ENCODE results near the gene GAP43. TPM values are rescaled to one million over a fixed set of nuclear protein-coding genes. Genes with fewer than 3 reads are reported as not detected.

GAP43 gene
- total and polyA plus RNA-seq, 2 of the 4 experiments (the other 2 are of a cell fraction): 0.36 to 0.51 TPM

GRCh38 chr3:115671761-115672455 is 48.6 kb downstream of the GAP43 start:
- no peak overlapping the region for H4K8ac ChIP-seq (ENCODE audit: low read depth in 2 of 2, low read length in 2 of 2)
- in situ Hi-C loops (cut with MboI; ENCODE audit: low sequenced_read_pairs): no loop called here
- H2BK20ac ChIP-seq (ENCODE audit: low read depth, low read length): no peak overlapping the region
- H3K4ac ChIP-seq (ENCODE audit: low read depth, low read length): no peak overlapping the region
- no peak for ATAC-seq (ENCODE audit: low read depth)
- no peak for DNase-seq
- no peak overlapping the region for H3K18ac ChIP-seq (ENCODE audit: low read depth, low read length)
- POLR2A ChIA-PET (ENCODE audit: unreplicated experiment): no interaction called here
- no peak overlapping the region for H2BK120ac ChIP-seq (ENCODE audit: low read depth, low read length)
- 100% methylated on average over 1 of the region's 5 CpGs; no CpG with 5 or more reads in 1 of the 2 experiments for WGBS, 2 experiments (ENCODE audit: extremely low coverage in 2 of 2, insufficient read length in 1 of 2)
- H3K9ac ChIP-seq (ENCODE audit: low read depth, low read length): no peak overlapping the region
- H2AFZ ChIP-seq (replicated peaks; ENCODE audit: low read length, poor library complexity): no peak overlapping the region
- H3K23ac ChIP-seq (ENCODE audit: low read depth, low read length): no peak overlapping the region
- no TSS peak for BruUV-seq (replicated peaks)
- dilution Hi-C loops (cut with HindIII; ENCODE audit: low sequenced_read_pairs, unreplicated experiment): no loop called here
- no peaks in the 10 kb centered on the region for H3K9me3 ChIP-seq (ENCODE audit: control insufficient read depth, insufficient read depth, low read length)
- H3K4me3 ChIP-seq (ENCODE audit: insufficient read depth, low read depth, low read length): peak overlapping the region; percentile 14; the same call in 1 of the 2 replicates
- H4K91ac ChIP-seq (ENCODE audit: insufficient read depth, low read depth, low read length): no peak overlapping the region
- H3K9me1 ChIP-seq (ENCODE audit: insufficient read depth, low read length): no peaks in the 10 kb centered on the region
- no peak overlapping the region for H3K27ac ChIP-seq (ENCODE audit: insufficient read depth, low read length)
- H3K4me1 ChIP-seq (ENCODE audit: control insufficient read depth, insufficient read depth, low read length): no peaks in the 10 kb centered on the region
- H3K79me1 ChIP-seq (ENCODE audit: low read depth in 1 of 2, low read length in 2 of 2): no peaks in the 10 kb centered on the region
- H4K20me1 ChIP-seq (ENCODE audit: insufficient read depth, low read length): no peaks in the 10 kb centered on the region
- H3K56ac ChIP-seq (ENCODE audit: extremely low read depth, insufficient read depth, low read length): no peak overlapping the region
- H3K4me2 ChIP-seq (ENCODE audit: low read depth, low read length): peak overlapping the region; percentile 90
- H2AK9ac ChIP-seq (replicated peaks; ENCODE audit: low read depth, low read length, poor library complexity): no peak overlapping the region
- no peak overlapping the region for H4K5ac ChIP-seq (ENCODE audit: low read depth, low read length)
- intact Hi-C loops (cut with micrococcal nuclease): no loop called here
- CTCF ChIA-PET: interaction anchor here (1.5 to 1.7 kb wide), 2 partner anchors 18 to 21 kb away, joined by 3 read pairs; no protein-coding TSS in a partner anchor
- peaks cover 10% of the 10 kb centered on the region for H3K27me3 ChIP-seq (ENCODE audit: control insufficient read depth, insufficient read depth, low read length)
- no peak overlapping the region for H3K14ac ChIP-seq (replicated peaks; ENCODE audit: low read depth, low read length)
- no peaks in the 10 kb centered on the region for H3K36me3 ChIP-seq (ENCODE audit: control insufficient read depth, insufficient read depth, low read length)
- H2BK15ac ChIP-seq (ENCODE audit: low read depth, low read length): no peak overlapping the region
- no peak overlapping the region for H2AK5ac ChIP-seq (ENCODE audit: low read depth, low read length)
- TF ChIP-seq MXI1 (IDR thresholded peaks at IDR 0.05; ENCODE audit: borderline replicate concordance, low read depth, low read length): no peak
- TF ChIP-seq CEBPB (IDR thresholded peaks at IDR 0.05; ENCODE audit: low read depth, low read length): no peak
- 0 out of 2 replicates have a peak, but pooled peaks have one; percentile 28 for TF ChIP-seq MAFK (IDR thresholded peaks at IDR 0.05; ENCODE audit: low read depth, low read length)
- TF ChIP-seq RCOR1 (IDR thresholded peaks at IDR 0.05; ENCODE audit: insufficient replicate concordance, low read length): no peak
- no peak overlapping the region for H2BK5ac ChIP-seq (ENCODE audit: low read depth, low read length, poor library complexity, severe bottlenecking)
